CD8-positive, alpha-beta memory T cell (primary cell): ENCODE data around the gene ZNF879. TPM values are rescaled to one million over a fixed set of nuclear protein-coding genes. Genes with fewer than 3 reads are reported as not detected.

Experiments
- CTCF ChIA-PET: fragments of 350-600 bp; sonication (Branson Sonifier 250); formaldehyde crosslinking; loops from one replicate; lab custom pipeline; 2021; ENCODE audit warnings: antibody characterized with exemption; lab: Charles Lee
- POLR2A ChIA-PET: fragments of 350-600 bp; sonication (Branson Sonifier 250); formaldehyde crosslinking; loops from one replicate; lab custom pipeline; 2021; ENCODE audit warnings: antibody characterized with exemption; lab: Charles Lee
- DNase-seq, 5 donors: peaks; one replicate each; pipeline versions ENCODE4 v3.0.0 to v3.0.0-alpha.2; 2020 to 2022; ENCODE audit warnings: mixed read lengths in 1 of 5
- H3K27ac ChIP-seq: one replicate; pipeline ENCODE4 v1.7.0; 2013; ENCODE audit warnings: low read depth, mild to moderate bottlenecking, low read length, moderate library complexity
- H3K27me3 ChIP-seq: 2 replicates; pipeline ENCODE4 v1.7.0; 2013; ENCODE audit warnings: low read length, mild to moderate bottlenecking; ENCODE audit not compliant: insufficient read depth, poor library complexity, severe bottlenecking
- H3K36me3 ChIP-seq: 2 replicates; pipeline ENCODE4 v1.7.0; 2013; ENCODE audit warnings: mild to moderate bottlenecking, low read length, moderate library complexity; ENCODE audit not compliant: insufficient read depth
- H3K4me1 ChIP-seq: 2 replicates; pipeline ENCODE4 v1.7.0; 2013; ENCODE audit warnings: mild to moderate bottlenecking, low read length, moderate library complexity; ENCODE audit not compliant: insufficient read depth
- H3K4me3 ChIP-seq: 2 replicates; pipeline ENCODE4 v1.7.0; 2013; ENCODE audit warnings: mild to moderate bottlenecking, low read length
- H3K9me3 ChIP-seq: 2 replicates; pipeline ENCODE4 v1.7.0; 2013; ENCODE audit warnings: mild to moderate bottlenecking, low read length
- H3K27ac Mint-ChIP-seq, 8 donors: one replicate each; pipeline ENCODE4 v1.8.0; 2020 to 2021; ENCODE audit warnings: mixed read lengths in 8 of 8, mild to moderate bottlenecking in 6 of 8, inconsistent platforms in 3 of 8, moderate library complexity in 3 of 8
- H3K27me3 Mint-ChIP-seq, 2 donors: one replicate each; pipeline ENCODE4 v1.8.0; 2020 to 2021; ENCODE audit warnings: mixed read lengths in 2 of 2, mild to moderate bottlenecking in 1 of 2, moderate library complexity in 1 of 2
- H3K36me3 Mint-ChIP-seq, 3 donors: one replicate each; pipeline ENCODE4 v1.8.0; 2020 to 2021; ENCODE audit warnings: mixed read lengths in 3 of 3, inconsistent platforms in 1 of 3, mild to moderate bottlenecking in 1 of 3
- H3K4me1 Mint-ChIP-seq, 3 donors: one replicate each; pipeline ENCODE4 v1.8.0; 2020 to 2021; ENCODE audit warnings: mixed read lengths in 3 of 3, inconsistent platforms in 1 of 3, mild to moderate bottlenecking in 1 of 3
- H3K4me3 Mint-ChIP-seq, 7 donors: one replicate each; pipeline ENCODE4 v1.8.0; 2020 to 2021; ENCODE audit warnings: mixed read lengths in 7 of 7, mild to moderate bottlenecking in 6 of 7, moderate library complexity in 4 of 7, inconsistent platforms in 2 of 7
- H3K9me3 Mint-ChIP-seq, 5 donors: one replicate each; pipeline ENCODE4 v1.8.0; 2020 to 2022; ENCODE audit warnings: mixed read lengths in 5 of 5, mild to moderate bottlenecking in 3 of 5, moderate library complexity in 2 of 5, inconsistent platforms in 1 of 5
- polyA plus RNA-seq: library from polyadenylated mRNA; unstranded; fragments of 300-500 nt; fragmentation: Illumina TruSeq; gene quantifications from one replicate; pipeline ENCODE4 v1.2.3, GENCODE V29; 2021
- total RNA-seq, 2 experiments: library from RNA; stranded (reverse); gene quantifications; one replicate each; pipeline ENCODE4 v1.2.3, GENCODE V29; 2021

Gene ZNF879
- total and polyA plus RNA-seq, 3 experiments from 2014 or later, result 3.5 to 3.9 (median 3.6) TPM

- Mint-ChIP-seq H3K27me3 (peaks cover 15 to 34% of the 10 kb centered on the region in 2 donors), H3K4me3 (no peak overlapping the region), H3K9me3 (peaks cover 9 to 13% (median 11%) of the 10 kb centered on the region in 5 donors), H3K4me1 (no peaks in the 10 kb centered on the region), H3K36me3 (peaks cover 0 to 15% (median 3%) of the 10 kb centered on the region in 3 donors), H3K27ac (no peak overlapping the region)
- Histone ChIP-seq H3K4me1 (no peaks in the 10 kb centered on the region), H3K36me3 (no peaks in the 10 kb centered on the region), H3K27ac (no peak overlapping the region), H3K9me3 (no peaks in the 10 kb centered on the region), H3K4me3 (no peak overlapping the region), H3K27me3 (no peaks in the 10 kb centered on the region)
- POLR2A ChIA-PET, result no interaction called here
- CTCF ChIA-PET, result no interaction called here
- no peak for DNase-seq
These were observed 28.2 kb downstream of the ZNF879 start for GRCh38 chr5:179051784-179052183.

GRCh38 chr5:179054036-179054785 is 30.6 kb downstream of the ZNF879 start:
- POLR2A ChIA-PET, result no interaction called here
- H3K4me1 ChIP-seq, result no peaks in the 10 kb centered on the region
- Mint-ChIP-seq H3K36me3 (peaks cover 0 to 4% (median 1%) of the 10 kb centered on the region in 3 donors), H3K27me3 (peaks cover 11 to 32% of the 10 kb centered on the region in 2 donors), H3K4me3 (no peak overlapping the region), H3K9me3 (peaks cover 0 to 4% (median 2%) of the 10 kb centered on the region in 5 donors), H3K27ac (no peak overlapping the region), H3K4me1 (peaks cover 0 to under 1% (median 0%) of the 10 kb centered on the region in 3 donors)
- no peak overlapping the region for H3K4me3 ChIP-seq
- CTCF ChIA-PET, result no interaction called here
- H3K27me3 ChIP-seq, result no peaks in the 10 kb centered on the region
- no peak overlapping the region for H3K27ac ChIP-seq
- H3K9me3 ChIP-seq, result no peaks in the 10 kb centered on the region
- H3K36me3 ChIP-seq, result no peaks in the 10 kb centered on the region
- no peak for DNase-seq

- no peaks in the 10 kb centered on the region for H3K36me3 ChIP-seq
- peaks cover under 1 to 4% (median 1%) of the 10 kb centered on the region in 3 donors for H3K36me3 Mint-ChIP-seq
- peaks cover 5% of the 10 kb centered on the region for H3K4me1 ChIP-seq
- no peaks in the 10 kb centered on the region for H3K9me3 ChIP-seq
- no peak overlapping the region for H3K27ac ChIP-seq
- POLR2A ChIA-PET, result no interaction called here
- no peak overlapping the region for H3K4me3 Mint-ChIP-seq
- peaks cover 0 to 3% (median 1%) of the 10 kb centered on the region in 5 donors for H3K9me3 Mint-ChIP-seq
- no peak for DNase-seq
- no peak overlapping the region for H3K27ac Mint-ChIP-seq
- peaks cover 11 to 32% of the 10 kb centered on the region in 2 donors for H3K27me3 Mint-ChIP-seq
- CTCF ChIA-PET, result no interaction called here
- peaks cover 6 to 7% (median 6%) of the 10 kb centered on the region in 3 donors for H3K4me1 Mint-ChIP-seq
- H3K27me3 ChIP-seq, result no peaks in the 10 kb centered on the region
- H3K4me3 ChIP-seq, result no peak overlapping the region
These were observed 31.3 kb downstream of the ZNF879 start for GRCh38 chr5:179054876-179055275.

- ChIA-PET POLR2A (no interaction called here), CTCF (no interaction called here)
- H3K27me3 ChIP-seq, result no peaks in the 10 kb centered on the region
- no peaks in the 10 kb centered on the region for H3K36me3 ChIP-seq
- Mint-ChIP-seq H3K36me3 (peaks cover 1 to 5% (median 4%) of the 10 kb centered on the region in 3 donors), H3K9me3 (peaks cover 0 to 3% (median 2%) of the 10 kb centered on the region in 5 donors), H3K27ac (no peak overlapping the region), H3K4me3 (no peak overlapping the region), H3K4me1 (peaks cover 9 to 10% (median 10%) of the 10 kb centered on the region in 3 donors), H3K27me3 (peaks cover 11 to 29% of the 10 kb centered on the region in 2 donors)
- no peak overlapping the region for H3K4me3 ChIP-seq
- H3K9me3 ChIP-seq, result no peaks in the 10 kb centered on the region
- no peak overlapping the region for H3K27ac ChIP-seq
- no peak for DNase-seq
- peaks cover 7% of the 10 kb centered on the region for H3K4me1 ChIP-seq
These were observed 31.8 kb downstream of the ZNF879 start for GRCh38 chr5:179055436-179055835.

- Mint-ChIP-seq H3K4me1 (peaks cover 11 to 14% (median 12%) of the 10 kb centered on the region in 3 donors), H3K9me3 (peaks cover 0 to 3% (median 2%) of the 10 kb centered on the region in 5 donors), H3K4me3 (no peak overlapping the region), H3K36me3 (peaks cover 1 to 7% (median 4%) of the 10 kb centered on the region in 3 donors), H3K27me3 (peaks cover 11 to 29% of the 10 kb centered on the region in 2 donors), H3K27ac (no peak overlapping the region)
- Histone ChIP-seq H3K9me3 (no peaks in the 10 kb centered on the region), H3K27me3 (no peaks in the 10 kb centered on the region), H3K4me3 (no peak overlapping the region), H3K4me1 (peaks cover 9% of the 10 kb centered on the region), H3K36me3 (no peaks in the 10 kb centered on the region), H3K27ac (no peak overlapping the region)
- ChIA-PET CTCF (no interaction called here), POLR2A (no interaction called here)
- DNase-seq, result no peak
These were observed 32.2 kb downstream of the ZNF879 start for GRCh38 chr5:179055841-179056240.

- Histone ChIP-seq H3K27ac (peak within 1 kb of the TSS; percentile 45), H3K9me3 (peaks cover 2% of the 10 kb centered on the region), H3K4me3 (peak within 1 kb of the TSS; percentile 76), H3K4me1 (peaks cover 20% of the 10 kb centered on the region), H3K27me3 (no peaks in the 10 kb centered on the region), H3K36me3 (no peaks in the 10 kb centered on the region)
- H3K4me1 Mint-ChIP-seq, result peaks cover 32 to 40% (median 37%) of the 10 kb centered on the region in 3 donors
- ChIA-PET POLR2A (interaction anchor here (0.5 to 2.2 kb wide), 5 partner anchors 11 to 330 kb away, joined by 3 to 12 read pairs (median 6); partner anchors contain the start of genes ZNF354B and ZNF879), CTCF (interaction anchor here (0.7 to 2.6 kb wide), 8 partner anchors 159 to 333 kb away, joined by 3 to 17 read pairs (median 3); partner anchors contain the start of genes ZNF354A and ZNF354B)
- peak within 1 kb of the TSS; percentile 91 to 98 (median 97) for H3K4me3 Mint-ChIP-seq
- DNase-seq, result peak; percentile 73 to 89 (median 83)
- peaks cover 1 to 13% (median 6%) of the 10 kb centered on the region in 5 donors for H3K9me3 Mint-ChIP-seq
- H3K36me3 Mint-ChIP-seq, result peaks cover 14 to 35% (median 26%) of the 10 kb centered on the region in 3 donors
- peaks cover 4 to 14% of the 10 kb centered on the region in 2 donors for H3K27me3 Mint-ChIP-seq
- peak within 1 kb of the TSS; percentile 62 to 96 (median 91) for H3K27ac Mint-ChIP-seq
These were observed 36.8 kb downstream of the ZNF879 start, which contains the start of gene ZNF354C for GRCh38 chr5:179060116-179061008. Gene ZNF354C, plus strand, starts transcription at chr5:179060373. Its CDS starts 1,696 bp downstream, at chr5:179062069.

- H3K9me3 Mint-ChIP-seq, result peaks cover 6 to 18% (median 11%) of the 10 kb centered on the region in 5 donors
- H3K27me3 Mint-ChIP-seq, result peaks cover 4 to 9% of the 10 kb centered on the region in 2 donors
- POLR2A ChIA-PET, result interaction anchor here (1.0 to 2.2 kb wide), 3 partner anchors 10 to 201 kb away, joined by 4 to 12 read pairs (median 8); partner anchors contain the start of genes ZNF354B and ZNF879
These were observed 37.4 kb downstream of the ZNF879 start for GRCh38 chr5:179061025-179061424.

More at GRCh38 chr5:179061025-179061424, 37.4 kb downstream of the ZNF879 start:
- Histone ChIP-seq H3K9me3 (peaks cover 3% of the 10 kb centered on the region), H3K36me3 (peaks cover 6% of the 10 kb centered on the region), H3K4me1 (peaks cover 20% of the 10 kb centered on the region), H3K27me3 (no peaks in the 10 kb centered on the region), H3K4me3 (peak overlapping the region; percentile 76), H3K27ac (no peak overlapping the region)
- no peak for DNase-seq
- H3K4me1 Mint-ChIP-seq, result peaks cover 35 to 44% (median 42%) of the 10 kb centered on the region in 3 donors
- peaks cover 19 to 42% (median 33%) of the 10 kb centered on the region in 3 donors for H3K36me3 Mint-ChIP-seq
- CTCF ChIA-PET, result interaction anchor here (1.2 to 2.6 kb wide), 5 partner anchors 171 to 333 kb away, joined by 3 to 17 read pairs (median 5); partner anchors contain the start of genes ZNF354A and ZNF354B
- peak overlapping the region; percentile 91 to 98 (median 97) for H3K4me3 Mint-ChIP-seq
- H3K27ac Mint-ChIP-seq, result peak overlapping the region in 4 of 8 donors; percentile 17 to 75 (median 64)
